HG03060 (cell line): ENCODE measurements around the gene UST.

Source experiments
- ATAC-seq: cut with Tn5 transposase; IDR thresholded peaks from one replicate; pipeline ENCODE4 v1.9.1; 2021; ENCODE audit warnings: low read depth, moderate number of reproducible peaks; ENCODE audit not compliant: unreplicated experiment

Gene UST

DNA sequence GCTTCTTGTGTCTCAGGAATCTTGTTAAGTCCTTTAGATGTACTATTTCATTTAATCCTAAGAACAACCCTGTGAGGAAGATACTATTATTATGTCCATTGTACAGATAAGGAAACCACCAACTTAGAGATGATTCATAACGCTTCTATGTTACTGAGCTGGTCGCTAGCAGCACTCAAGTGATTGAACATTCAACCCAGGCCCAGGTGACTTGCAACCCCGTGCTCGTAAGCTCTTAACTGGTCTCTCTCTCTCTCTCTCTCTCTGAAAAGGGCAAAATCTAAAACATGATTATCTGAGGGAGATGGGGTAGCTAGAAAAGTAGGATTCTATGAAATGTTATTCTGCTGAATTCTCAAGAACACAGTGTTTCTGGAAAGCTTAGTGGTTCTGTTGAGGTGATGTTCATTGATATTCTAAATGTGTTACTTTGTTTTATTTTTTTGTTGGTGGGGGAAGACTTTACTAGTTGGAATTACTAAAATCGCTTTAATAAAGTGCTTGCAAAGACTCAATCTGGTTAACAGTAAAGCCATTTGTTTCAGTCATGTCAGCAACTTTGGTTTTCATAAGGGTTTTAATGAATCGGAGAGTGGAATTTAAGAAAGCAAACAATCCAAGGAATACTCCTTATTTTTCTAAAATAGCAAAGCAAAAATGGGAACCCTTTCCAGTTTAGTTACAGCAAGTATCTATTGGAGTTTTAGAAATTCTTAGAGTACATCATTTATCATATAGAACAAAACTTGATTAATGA, 305.7 kb downstream of the UST start:
- ATAC-seq: peak; percentile 68

DNA sequence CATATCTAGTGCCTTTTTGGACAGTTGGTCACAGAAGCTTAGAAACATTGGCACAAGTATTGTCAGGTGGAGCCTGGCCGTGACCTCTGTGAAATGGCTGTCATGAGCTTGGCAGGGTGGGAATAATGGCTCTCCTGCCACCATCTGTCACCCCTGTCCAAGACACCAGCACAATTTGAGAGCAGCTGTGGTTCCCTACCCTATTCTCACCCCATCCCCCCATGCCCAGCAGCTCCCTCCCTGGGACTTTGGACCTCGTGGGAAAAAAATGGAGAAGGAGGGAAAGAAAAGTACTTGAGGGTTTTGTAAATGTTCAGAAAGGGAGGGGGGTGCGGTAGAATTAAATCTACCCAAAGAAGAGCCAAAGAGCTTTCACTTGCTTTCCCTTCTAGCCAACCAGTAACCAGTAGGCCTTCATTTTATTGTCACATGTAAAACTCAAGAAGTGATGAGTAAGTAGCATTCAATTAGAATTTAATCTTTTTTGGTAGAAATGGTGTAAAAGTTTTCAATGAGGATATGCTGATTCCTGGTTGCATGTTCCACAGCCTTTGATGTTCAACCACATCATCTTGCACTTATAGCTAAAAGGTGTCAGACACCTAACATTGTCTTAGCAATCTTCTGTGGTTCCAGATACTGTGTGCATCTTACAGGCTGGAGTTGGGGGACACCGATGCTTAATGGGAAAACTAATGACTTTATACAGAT, 307.2 kb downstream of the UST start:
- ATAC-seq: no peak

DNA sequence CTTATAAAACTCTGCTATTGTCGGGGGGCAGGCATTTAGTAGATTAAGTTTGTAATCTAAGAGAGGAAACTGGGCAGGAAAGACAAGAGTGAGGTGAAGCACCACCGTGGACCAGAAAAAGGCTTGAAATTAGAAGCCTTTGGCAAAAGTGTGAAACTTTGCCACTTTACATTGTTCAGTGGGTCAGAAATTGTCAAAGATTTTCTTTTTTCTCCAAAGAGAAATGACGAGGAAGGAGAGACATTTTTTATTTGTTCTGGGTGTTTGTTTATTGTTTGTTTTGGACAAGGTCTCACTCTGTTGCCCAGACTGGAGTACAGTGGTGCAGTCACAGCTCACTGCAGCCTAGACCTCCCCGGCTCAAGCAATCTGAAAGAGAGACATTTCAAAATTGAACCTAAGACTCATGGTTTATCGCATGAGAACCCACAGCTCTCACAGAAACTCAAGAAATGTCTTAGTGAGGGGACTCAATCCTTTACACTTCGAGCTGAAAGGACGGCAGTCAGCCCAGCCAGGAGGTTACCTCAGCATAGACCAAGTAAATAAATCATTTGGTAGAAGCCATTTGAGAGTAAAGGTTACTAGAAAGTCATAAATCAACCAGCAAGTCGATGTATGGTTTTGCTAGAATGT, 307.8 kb downstream of the UST start:
- ATAC-seq: peak; percentile 52

DNA sequence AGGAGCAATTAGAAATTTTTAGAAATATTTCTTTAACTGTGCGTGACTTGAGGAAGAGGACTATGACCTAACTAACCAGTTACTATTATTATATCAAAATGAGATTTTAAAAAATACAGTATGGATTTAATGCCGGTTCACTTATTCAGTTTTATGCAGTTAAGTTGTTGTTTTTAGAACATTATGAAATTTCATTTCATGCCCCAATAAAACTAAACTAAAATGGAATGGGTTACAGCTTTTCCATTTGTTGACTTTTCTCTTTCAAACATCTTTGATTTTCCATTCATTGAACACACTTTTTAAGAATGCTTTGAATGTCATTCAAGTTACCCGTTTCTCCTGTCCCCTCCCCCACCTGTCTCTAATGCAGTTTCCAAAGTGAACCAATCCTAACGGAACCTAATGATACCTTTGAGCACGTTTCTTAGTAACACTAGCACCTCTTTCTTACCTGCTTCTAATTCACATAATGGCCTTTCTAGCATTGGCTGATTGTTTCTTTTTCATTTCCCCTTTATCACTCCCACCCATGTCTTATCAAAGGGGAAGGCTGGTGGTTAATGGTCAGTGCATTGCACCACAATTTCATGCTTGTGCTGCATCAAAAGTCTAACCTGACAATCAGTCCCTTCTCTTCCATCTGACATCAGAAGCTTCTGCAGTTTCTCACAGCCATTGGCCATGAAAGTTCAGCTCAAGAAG, 308.5 kb downstream of the UST start:
- ATAC-seq: no peak

DNA sequence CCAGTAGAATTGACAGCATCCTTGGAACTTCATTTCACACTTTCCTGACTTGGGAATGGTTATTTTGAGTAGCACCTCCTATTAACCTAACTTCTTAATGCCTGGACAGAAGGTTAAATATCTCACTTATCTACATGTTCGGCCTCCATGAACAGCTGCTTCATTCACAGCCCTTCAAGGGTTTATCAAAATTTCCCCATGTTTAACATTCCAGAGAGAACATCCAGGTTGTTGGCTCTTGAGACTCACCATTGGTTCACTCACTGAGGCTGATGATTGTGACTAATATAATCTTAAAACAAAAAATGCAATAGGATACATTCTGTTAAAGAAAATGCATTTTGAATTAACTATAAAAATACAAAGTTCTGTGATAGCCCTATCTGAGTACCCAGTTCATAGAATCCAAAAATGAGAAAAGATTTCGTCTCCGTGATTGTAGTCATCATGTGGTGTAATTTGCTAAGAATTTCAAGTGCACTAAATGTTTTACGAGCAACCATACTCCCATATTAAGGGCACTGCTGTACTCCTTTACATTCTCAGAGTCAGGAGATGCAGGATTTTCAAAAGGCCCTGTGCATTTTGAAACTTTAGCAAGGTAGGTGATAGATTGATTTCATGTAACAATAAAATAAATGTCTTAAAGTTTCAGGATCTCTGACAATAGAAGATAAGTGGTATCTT, 310.1 kb downstream of the UST start:
- no peak for ATAC-seq

DNA sequence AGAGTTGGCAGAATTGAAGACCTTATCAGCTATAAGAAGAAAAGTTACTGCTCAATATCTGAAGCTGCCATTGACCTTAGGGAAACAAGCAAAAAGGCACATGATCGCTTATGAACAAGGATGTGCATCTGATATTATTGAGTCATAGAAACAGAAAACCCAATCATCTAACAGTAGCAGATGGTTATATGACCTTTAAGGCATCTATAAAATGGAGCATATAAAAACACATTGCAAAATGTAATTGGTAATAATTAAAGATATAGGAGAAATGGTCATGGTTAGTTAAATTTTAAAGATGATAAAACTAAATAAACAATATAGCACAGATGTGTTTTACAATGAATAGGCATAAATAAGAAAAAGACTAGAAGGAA, 310.6 kb downstream of the UST start:
- no peak for ATAC-seq

DNA sequence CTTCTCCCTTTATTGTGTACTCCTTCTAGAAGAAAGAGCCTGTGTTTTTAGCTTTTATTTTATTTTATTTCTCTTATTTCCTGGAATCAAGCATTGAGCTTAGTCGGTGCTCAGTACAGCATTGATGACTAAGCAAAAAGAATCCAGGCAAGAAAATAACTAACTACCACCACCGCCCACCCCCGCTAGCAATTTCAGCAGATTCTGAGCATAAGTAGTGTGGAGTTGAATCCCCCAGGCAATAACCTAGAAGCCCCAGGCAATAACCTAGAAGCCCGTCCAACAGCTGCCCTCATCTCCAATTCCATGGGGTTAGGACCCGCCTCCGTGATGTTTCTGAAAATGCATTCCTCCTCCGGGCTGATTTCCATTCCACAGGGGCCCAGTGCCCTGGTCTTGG, 312.7 kb downstream of the UST start:
- no peak for ATAC-seq

DNA sequence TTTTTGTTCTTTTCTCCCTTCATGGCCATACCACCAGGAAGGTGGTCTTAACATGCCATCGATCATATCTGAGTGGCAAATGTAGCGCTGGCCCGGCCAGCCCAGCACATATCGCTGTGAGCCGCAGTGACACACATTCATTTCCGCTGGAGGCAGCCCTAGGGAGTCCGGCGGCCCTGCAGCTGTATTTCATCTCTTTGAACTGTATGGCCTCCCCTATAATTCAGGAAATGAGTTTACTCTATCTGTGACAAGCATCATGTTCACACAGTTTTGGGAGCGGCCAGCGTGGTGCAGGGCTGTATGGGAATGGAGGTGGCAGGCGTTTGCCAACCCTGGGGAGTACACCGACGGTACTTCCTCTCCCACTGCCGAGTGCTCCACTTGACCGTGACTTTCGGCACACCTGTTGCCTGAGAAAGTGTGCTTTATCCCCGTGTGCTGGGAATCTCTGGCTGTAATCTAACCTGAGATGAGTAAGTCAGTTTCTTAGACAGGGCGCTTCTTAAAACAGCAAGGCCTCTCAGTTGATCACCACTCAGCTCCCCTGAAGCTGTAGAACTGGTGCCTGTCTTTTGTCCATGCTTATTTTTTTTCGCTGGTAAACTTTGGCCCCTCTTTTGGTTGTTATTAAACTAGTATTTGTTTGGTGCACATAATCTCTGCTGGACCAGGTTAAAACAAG, 313.6 kb downstream of the UST start:
- ATAC-seq: peak; percentile 47

DNA sequence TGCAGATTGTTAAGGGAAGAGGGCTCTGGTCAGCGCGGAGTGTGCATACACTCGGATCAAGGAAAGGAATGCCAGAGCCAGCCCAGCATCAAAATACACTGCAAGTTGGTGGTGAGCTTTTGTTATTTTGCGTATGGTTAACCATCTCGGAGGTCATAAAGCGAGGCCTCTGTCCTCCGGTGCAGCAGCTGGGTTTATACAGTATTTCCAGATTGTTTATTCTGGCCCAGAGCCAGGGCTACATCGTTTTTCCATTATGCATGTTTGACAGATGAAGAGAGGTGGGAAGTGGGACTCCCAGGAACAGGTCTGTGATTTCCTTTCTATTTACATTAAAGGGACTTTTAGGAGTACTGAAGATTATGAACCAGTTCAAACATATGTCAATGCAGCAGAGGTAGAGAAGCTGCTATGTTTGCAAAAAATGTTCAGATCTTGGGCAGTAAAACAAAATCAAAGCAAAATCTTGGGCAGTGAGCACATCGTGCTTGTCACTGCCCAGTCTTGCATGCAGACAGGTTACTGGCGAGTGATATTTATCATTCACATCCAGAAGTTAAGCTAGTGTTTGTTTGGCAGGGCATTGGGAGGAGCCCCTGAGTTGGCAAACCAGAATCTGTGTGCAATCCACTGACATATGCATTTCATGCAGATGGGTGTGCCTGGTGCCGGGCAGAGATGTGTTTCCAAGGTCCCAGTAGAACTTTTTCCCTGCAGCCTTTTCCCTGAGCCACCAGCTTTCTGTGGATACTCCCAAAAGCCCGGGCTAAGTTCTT, 314.3 kb downstream of the UST start:
- ATAC-seq: no peak

DNA sequence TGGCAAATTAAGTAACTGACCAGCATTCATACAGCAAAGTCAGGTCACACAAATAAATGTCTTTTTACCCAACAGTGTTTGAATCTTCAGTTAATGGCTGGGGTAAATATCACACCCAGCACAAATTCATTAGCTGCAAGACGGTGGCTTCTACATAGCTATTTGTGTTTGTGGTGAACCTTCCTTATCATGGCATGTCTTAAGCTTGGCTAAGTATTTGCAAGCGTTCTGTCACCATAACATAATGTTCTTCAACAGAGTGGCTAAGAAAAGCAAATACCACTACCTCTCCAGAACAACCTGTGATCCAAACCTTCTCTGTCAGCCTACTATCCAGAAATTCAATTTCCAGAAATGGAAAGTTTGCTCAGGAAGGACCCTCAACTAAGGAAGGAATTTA, 315.1 kb downstream of the UST start:
- ATAC-seq: no peak

DNA sequence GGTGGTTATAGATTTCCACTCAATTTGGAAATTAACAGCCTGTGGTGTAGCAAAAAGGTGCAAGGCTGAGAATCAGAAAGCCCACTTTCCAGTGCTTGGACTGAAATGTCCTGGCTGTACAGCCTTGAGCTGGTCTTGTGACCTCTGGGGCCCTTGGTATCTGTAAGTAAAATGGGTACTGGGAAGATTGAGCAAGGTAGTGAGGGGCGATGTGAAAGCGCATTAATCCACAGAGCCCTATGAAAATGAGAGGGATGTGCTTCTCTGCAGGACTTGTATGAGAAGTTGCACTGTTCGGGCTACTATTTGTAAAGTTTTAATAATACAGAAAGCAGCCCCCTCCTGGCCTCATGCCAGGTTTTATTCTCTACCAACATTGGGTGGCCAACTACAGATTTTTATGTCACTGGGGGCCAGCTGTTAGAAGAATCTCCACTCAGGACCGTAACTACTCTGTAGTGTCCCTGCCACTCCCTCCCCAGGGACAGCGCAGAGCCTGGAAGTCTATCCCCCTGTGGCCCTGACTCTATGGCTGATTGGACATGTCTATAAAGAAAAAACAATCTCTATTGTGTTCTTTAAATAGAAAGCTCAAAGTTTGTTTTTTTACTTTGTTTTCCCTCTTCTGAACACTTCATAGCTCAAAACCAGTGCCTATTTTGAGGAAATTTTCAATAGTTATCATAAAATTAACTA, 316.0 kb downstream of the UST start:
- no peak for ATAC-seq

DNA sequence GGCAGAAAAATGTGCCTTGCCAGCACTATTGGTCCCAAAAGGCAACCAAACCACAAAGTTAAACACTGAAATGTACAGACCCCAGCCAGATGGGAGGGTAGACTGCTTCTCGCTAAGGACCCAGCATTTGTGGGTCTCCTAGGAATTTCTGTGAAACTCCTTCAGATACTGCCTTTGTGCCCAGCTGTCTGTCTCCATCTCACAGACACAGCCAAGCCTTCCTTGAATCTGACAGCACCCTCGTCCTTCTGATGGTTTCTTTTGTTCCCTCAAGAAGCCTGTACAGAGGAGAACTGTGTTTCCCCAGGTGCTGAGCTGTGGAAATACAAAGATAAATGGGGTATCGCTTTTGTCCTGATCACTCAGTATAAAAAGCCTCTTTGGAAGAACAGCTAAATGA, 316.6 kb downstream of the UST start:
- no peak for ATAC-seq

DNA sequence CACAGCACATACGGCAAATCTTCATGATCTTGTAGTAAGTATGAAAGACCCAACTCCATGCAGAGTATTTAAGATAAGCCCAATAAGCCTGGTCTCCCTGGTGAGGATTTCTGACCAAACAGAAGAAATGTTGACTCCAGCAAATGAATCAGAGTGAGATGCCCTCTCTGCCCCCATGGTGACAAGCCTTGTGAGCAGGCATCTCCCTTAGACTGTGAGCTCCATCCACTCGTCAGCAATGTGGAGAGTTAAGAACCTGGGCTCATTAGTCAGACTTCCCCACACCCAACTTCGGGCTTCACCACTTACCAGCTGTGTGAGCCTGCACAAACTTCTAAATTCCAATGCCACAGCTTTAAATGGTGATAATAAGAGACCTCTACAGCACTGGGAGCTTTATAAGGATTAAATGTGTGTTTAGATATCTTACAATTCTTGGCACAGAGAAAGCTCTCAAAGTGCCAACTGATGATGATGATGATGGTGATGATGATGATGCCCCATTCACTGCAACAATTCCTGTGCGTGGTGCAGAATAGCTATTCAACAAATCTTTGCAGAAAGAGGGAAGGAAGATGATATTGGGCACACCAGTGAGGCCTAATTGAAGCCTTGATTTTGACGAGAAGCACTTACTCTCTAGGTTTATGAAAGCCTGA, 317.3 kb downstream of the UST start:
- no peak for ATAC-seq

DNA sequence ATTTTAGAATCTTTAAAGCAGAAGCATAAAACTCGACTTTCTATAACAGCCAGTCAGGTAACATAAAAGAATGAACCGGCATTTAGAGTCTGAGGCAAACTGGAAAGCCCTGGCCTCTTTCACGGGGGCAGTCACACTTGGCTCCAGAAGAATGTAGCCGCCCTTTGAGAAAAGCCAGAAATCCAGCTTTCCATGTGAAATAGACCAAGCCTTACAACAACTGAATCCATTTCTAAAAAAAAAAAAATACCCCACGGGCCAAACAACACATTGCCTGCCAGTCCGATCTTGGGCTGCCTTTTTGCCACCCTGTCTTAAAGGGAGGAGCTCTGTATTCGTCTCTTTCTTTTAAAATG, 317.8 kb downstream of the UST start:
- ATAC-seq: no peak

DNA sequence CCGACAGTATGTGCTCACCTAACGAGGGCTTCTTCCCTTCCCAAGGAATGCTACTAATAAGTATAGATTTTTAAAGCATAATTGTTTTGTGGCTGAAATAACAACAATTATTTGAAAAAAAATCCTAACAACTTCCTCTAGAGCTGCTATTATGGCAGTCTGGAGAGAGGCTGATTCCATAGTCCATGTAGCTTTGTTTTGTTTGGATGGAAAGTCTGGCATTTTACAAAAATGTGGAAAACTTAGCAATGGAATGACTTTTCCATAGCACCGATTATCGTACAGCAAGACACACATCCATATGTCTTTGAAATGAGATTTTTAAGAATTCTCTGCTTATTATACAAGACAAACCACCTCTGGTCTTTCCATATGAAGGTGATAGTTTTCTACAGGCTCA, 318.3 kb downstream of the UST start:
- no peak for ATAC-seq

DNA sequence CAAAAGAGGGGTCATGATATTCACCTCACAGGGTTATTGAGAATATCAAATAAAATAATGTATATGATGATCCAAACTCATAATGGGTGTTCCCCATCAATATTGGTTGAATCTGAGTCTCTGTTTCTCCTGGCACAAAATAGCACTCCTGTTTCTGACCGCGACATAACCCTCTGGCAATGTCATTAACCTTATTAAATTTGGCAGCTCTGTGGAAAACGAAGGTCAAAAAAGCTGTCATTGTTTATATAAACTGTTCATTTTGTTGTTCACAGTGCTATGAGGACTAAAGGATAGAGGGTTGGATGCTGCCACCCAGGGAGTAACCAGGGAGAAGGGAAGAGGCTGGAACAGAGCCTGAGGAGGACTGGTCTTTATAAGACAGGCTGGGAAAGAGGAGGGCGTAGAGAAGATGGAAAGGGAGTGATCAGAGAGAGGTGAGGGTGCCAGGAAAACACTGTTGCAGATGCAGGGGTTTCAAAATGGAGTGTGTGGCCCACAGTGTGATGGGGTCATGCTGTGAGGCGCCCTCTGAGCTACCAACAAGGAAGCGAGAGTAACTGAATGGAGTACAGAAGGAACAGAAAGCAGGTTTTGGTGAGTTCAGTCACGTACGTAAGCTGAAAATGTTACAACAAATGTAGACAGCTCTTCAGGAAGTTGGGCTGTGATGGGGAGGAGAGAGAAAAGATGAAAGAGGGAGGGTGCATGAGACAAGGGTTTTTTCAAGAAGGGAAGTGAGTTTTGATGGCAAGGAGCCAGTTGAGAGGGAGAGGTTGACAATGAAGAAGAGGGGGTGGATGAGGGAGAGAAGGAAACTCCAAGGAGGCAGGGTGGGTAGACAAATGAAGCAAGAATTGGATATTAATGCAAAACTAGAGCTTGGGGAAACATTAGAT, 319.1 kb downstream of the UST start:
- ATAC-seq: peak; percentile 99

DNA sequence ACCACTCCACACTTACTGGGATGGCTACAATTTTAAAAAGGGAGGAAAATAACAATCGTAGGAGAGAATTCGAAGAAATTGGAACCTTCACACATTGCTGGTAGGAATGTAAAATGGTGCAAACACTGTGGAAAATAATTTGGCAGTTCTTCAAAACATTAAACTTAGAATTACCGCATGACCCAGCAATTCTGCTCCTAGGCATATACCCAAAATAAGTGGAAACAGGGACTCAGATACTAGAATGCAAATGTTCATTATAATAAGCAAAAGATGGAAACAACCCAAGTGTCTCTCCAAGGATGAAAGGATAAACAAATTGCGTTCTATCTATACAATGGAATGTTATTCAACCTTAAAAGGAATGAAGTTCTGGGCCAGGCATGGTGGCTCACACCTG, 325.2 kb downstream of the UST start:
- no peak for ATAC-seq
